NCI-H2029 (cell line): Measurements from ENCODE around the gene CYBB.
A peak's percentile ranks its signal among the peaks of the same experiment; 100 is the strongest.

Experiments used
- DNase-seq: peaks from one replicate; lab custom pipeline; 2025; lab: John Stamatoyannopoulos, UW

CYBB gene

GRCh38 chrX:37786624-37787422 is 7.0 kb downstream of the CYBB start:
- DNase-seq = no peak

- DNase-seq = no peak
Observed at GRCh38 chrX:37787423-37787869, 7.6 kb downstream of the CYBB start.

- DNase-seq = no peak
Observed at GRCh38 chrX:37796310-37796709, 16.5 kb downstream of the CYBB start.

- DNase-seq = no peak
Observed at GRCh38 chrX:37796805-37797204, 16.9 kb downstream of the CYBB start.

GRCh38 chrX:37799936-37800335 is 20.1 kb downstream of the CYBB start:
- DNase-seq = no peak

- no peak for DNase-seq
Observed at GRCh38 chrX:37800717-37801116, 20.9 kb downstream of the CYBB start.

- no peak for DNase-seq
Observed at GRCh38 chrX:37802028-37802427, 22.2 kb downstream of the CYBB start.

GRCh38 chrX:37803057-37803456 is 23.2 kb downstream of the CYBB start:
- DNase-seq = no peak

GRCh38 chrX:37809970-37810369 is 30.1 kb downstream of the CYBB start:
- no peak for DNase-seq

- DNase-seq = no peak
Observed at GRCh38 chrX:37812110-37812509, 32.3 kb downstream of the CYBB start.

- no peak for DNase-seq
Observed at GRCh38 chrX:37813570-37813969, 33.7 kb downstream of the CYBB start.

GRCh38 chrX:37815366-37815765 is 35.5 kb downstream of the CYBB start:
- no peak for DNase-seq

GRCh38 chrX:37816766-37817165 is 36.9 kb downstream of the CYBB start:
- no peak for DNase-seq

- no peak for DNase-seq
Observed at GRCh38 chrX:37817176-37817575, 37.3 kb downstream of the CYBB start.

- no peak for DNase-seq
Observed at GRCh38 chrX:37817579-37817978, 37.7 kb downstream of the CYBB start.

GRCh38 chrX:37818031-37818430 is 38.2 kb downstream of the CYBB start:
- DNase-seq = no peak

GRCh38 chrX:37820646-37821045 is 40.8 kb downstream of the CYBB start:
- no peak for DNase-seq

GRCh38 chrX:37824491-37825214 is 44.8 kb downstream of the CYBB start:
- peak; percentile 4 for DNase-seq

GRCh38 chrX:37825215-37825842 is 45.5 kb downstream of the CYBB start:
- peak; percentile 3 for DNase-seq

- DNase-seq = no peak
Observed at GRCh38 chrX:37829721-37830120, 49.9 kb downstream of the CYBB start.

GRCh38 chrX:37830371-37830770 is 50.5 kb downstream of the CYBB start:
- DNase-seq = no peak

- DNase-seq = no peak
Observed at GRCh38 chrX:37834937-37835336, 55.1 kb downstream of the CYBB start.

GRCh38 chrX:37840931-37841330 is 61.1 kb downstream of the CYBB start:
- no peak for DNase-seq
